OCI-LY3 (cell line): Measurements from ENCODE around the gene ZNF740.
A peak's percentile ranks its signal among the peaks of the same experiment; 100 is the strongest.

Source experiments
- H2AFZ ChIP-seq: fragments of 200-600, 300-600 bp; shearing (Covaris generic); 2 replicates; pipeline ENCODE4 v1.6.0; 2014; ENCODE audit warnings: antibody characterized with exemption, low read depth, low read length
- H3K27ac ChIP-seq: fragments of 200-600, 300-600 bp; sonication (generic); 2 replicates; pipeline ENCODE4 v1.5.1; 2014; ENCODE audit warnings: mild to moderate bottlenecking, low read length, moderate library complexity, mixed read lengths
- H3K27me3 ChIP-seq: fragments of 200-600, 300-600 bp; sonication (generic); 2 replicates; pipeline ENCODE4 v1.6.1; 2014; ENCODE audit warnings: low read depth, low read length, mixed read lengths
- H3K36me3 ChIP-seq: fragments of 200-600, 300-600 bp; sonication (generic); replicated peaks from 2 replicates; pipeline ENCODE3; 2014; ENCODE audit warnings: low read depth, low read length, mixed read lengths
- H3K4me1 ChIP-seq: fragments of 300-600, 200-600 bp; sonication (generic); 2 replicates; pipeline ENCODE4 v1.6.1; 2014; ENCODE audit warnings: low read length, mixed read lengths
- H3K4me2 ChIP-seq: fragments of 200-600, 300-600 bp; sonication (generic); 2 replicates; pipeline ENCODE4 v1.6.1; 2014; ENCODE audit warnings: low read length, mixed read lengths
- H3K4me3 ChIP-seq: fragments of 300-600, 200-600 bp; sonication (generic); 2 replicates; pipeline ENCODE4 v1.5.1; 2014; ENCODE audit warnings: antibody characterized with exemption, mild to moderate bottlenecking, low read length, moderate library complexity
- H3K79me2 ChIP-seq: fragments of 300-600, 200-600 bp; shearing (Covaris generic); 2 replicates; pipeline ENCODE4 v1.6.1; 2014; ENCODE audit warnings: mild to moderate bottlenecking, low read length, mixed read lengths
- H3K9ac ChIP-seq: fragments of 300-600, 200-600 bp; shearing (Covaris generic); 2 replicates; pipeline ENCODE4 v1.6.0; 2014; ENCODE audit warnings: mild to moderate bottlenecking, low read length, moderate library complexity
- H3K9me3 ChIP-seq: fragments of 200-600, 300-600 bp; shearing (Covaris generic); 2 replicates; pipeline ENCODE4 v1.6.1; 2014; ENCODE audit warnings: low read length, mixed read lengths; ENCODE audit not compliant: insufficient read depth
- H4K20me1 ChIP-seq: fragments of 200-600, 300-600 bp; sonication (generic); 2 replicates; pipeline ENCODE4 v1.6.1; 2016; ENCODE audit warnings: low read length, mixed read lengths; ENCODE audit not compliant: insufficient read depth
- EZH2phosphoT487 ChIP-seq: fragments of 200-600 bp; shearing (Covaris generic); IDR thresholded peaks from 2 replicates; pipeline ENCODE4 v1.6.1; 2018; ENCODE audit warnings: antibody characterized with exemption, mixed run types, low read depth
- TF ChIP-seq, protein P1 (sequence below): fragments of 200-600, 300-600 bp; sonication (generic); IDR thresholded peaks from 2 replicates; pipeline ENCODE4 v1.5.1; 2014; ENCODE audit warnings: antibody characterized with exemption, low read length, low read depth

Gene ZNF740

DNA sequence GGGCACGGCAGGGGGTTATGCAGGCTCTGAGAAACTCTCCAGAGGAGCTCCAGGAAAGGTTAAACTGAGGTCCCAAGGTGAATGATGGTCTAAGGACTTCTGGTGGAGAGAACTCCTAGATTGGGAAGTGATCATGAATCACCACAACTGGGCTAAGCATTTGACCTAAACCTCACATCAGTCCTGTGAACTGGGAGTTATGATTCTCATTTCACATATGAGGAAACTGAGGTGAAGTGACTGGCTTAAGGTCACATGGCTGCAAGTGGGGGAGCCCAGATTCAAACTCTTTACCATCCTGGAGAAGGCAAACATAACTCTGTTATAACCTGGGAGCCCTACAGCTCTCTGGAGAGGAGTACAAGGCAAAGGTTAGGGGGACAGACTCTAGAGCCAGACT is 47.3 kb downstream of the ZNF740 start:
- H3K27me3 ChIP-seq, result no peaks in the 10 kb centered on the region
- no peak overlapping the region for H2AFZ ChIP-seq
- no peaks in the 10 kb centered on the region for H3K9me3 ChIP-seq
- H3K4me1 ChIP-seq, result peaks cover 11% of the 10 kb centered on the region
- H3K4me3 ChIP-seq, result no peak overlapping the region
- H4K20me1 ChIP-seq, result no peaks in the 10 kb centered on the region
- no peaks in the 10 kb centered on the region for H3K79me2 ChIP-seq
- H3K27ac ChIP-seq, result no peak overlapping the region
- H3K4me2 ChIP-seq, result no peak overlapping the region
- H3K36me3 ChIP-seq, result no peaks in the 10 kb centered on the region
- no peak overlapping the region for H3K9ac ChIP-seq
- TF ChIP-seq, protein P1, sequence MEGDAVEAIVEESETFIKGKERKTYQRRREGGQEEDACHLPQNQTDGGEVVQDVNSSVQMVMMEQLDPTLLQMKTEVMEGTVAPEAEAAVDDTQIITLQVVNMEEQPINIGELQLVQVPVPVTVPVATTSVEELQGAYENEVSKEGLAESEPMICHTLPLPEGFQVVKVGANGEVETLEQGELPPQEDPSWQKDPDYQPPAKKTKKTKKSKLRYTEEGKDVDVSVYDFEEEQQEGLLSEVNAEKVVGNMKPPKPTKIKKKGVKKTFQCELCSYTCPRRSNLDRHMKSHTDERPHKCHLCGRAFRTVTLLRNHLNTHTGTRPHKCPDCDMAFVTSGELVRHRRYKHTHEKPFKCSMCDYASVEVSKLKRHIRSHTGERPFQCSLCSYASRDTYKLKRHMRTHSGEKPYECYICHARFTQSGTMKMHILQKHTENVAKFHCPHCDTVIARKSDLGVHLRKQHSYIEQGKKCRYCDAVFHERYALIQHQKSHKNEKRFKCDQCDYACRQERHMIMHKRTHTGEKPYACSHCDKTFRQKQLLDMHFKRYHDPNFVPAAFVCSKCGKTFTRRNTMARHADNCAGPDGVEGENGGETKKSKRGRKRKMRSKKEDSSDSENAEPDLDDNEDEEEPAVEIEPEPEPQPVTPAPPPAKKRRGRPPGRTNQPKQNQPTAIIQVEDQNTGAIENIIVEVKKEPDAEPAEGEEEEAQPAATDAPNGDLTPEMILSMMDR, result no peak
- TF ChIP-seq EZH2phosphoT487, result no peak

DNA sequence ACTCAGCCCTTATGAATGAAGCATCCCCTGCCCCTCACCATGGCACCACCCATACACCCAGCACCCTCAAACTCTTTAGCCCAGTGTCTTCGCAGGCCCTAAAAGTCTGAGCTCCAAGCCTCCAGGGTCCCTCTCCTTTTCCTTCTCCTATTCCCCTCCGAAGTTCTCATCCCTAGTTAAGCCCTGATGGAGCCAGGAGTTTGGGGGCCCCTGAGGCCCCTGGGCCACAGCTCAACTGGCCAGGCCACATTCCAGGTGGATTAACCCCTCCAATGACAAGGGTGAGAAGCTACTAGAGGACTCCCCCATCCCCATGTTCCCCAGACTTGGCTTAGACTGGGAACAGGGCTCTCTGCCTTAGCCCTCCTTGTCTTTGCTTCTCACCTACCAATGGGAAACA is 48.9 kb downstream of the ZNF740 start:
- peaks cover 17% of the 10 kb centered on the region for H3K4me1 ChIP-seq
- no peak overlapping the region for H3K9ac ChIP-seq

GRCh38 chr12:53230108-53230845 is 49.8 kb downstream of the ZNF740 start:
- H2AFZ ChIP-seq, result no peak overlapping the region
- peaks cover 17% of the 10 kb centered on the region for H3K4me1 ChIP-seq
- H3K4me3 ChIP-seq, result no peak overlapping the region
- H3K36me3 ChIP-seq, result no peaks in the 10 kb centered on the region
- TF ChIP-seq, protein P1, result no peak
- TF ChIP-seq EZH2phosphoT487, result no peak
- H3K4me2 ChIP-seq, result no peak overlapping the region
- no peak overlapping the region for H3K27ac ChIP-seq
- peaks cover 19% of the 10 kb centered on the region for H3K27me3 ChIP-seq
- no peaks in the 10 kb centered on the region for H3K9me3 ChIP-seq
- H3K9ac ChIP-seq, result no peak overlapping the region
- no peaks in the 10 kb centered on the region for H3K79me2 ChIP-seq
- no peaks in the 10 kb centered on the region for H4K20me1 ChIP-seq

More for the DNA sequence above, 48.9 kb downstream of the ZNF740 start:
- Histone ChIP-seq H2AFZ (no peak overlapping the region), H3K36me3 (no peaks in the 10 kb centered on the region), H3K79me2 (no peaks in the 10 kb centered on the region), H3K4me3 (no peak overlapping the region), H3K27ac (no peak overlapping the region), H3K27me3 (peaks cover 11% of the 10 kb centered on the region), H3K9me3 (no peaks in the 10 kb centered on the region), H4K20me1 (no peaks in the 10 kb centered on the region), H3K4me2 (no peak overlapping the region)
- TF ChIP-seq, protein P1, result no peak
- no peak for TF ChIP-seq EZH2phosphoT487

GRCh38 chr12:53231671-53231920 is 51.1 kb downstream of the ZNF740 start:
- Histone ChIP-seq H3K27ac (no peak overlapping the region), H3K9ac (peak overlapping the region; percentile 67), H3K4me1 (peaks cover 20% of the 10 kb centered on the region), H3K9me3 (no peaks in the 10 kb centered on the region), H4K20me1 (no peaks in the 10 kb centered on the region), H3K79me2 (no peaks in the 10 kb centered on the region), H3K4me2 (peak overlapping the region; percentile 79), H3K4me3 (peak overlapping the region; percentile 85), H3K36me3 (no peaks in the 10 kb centered on the region), H2AFZ (peak overlapping the region; percentile 59; the same call in 1 of the 2 replicates), H3K27me3 (peaks cover 27% of the 10 kb centered on the region)
- TF ChIP-seq, protein P1, result no peak
- TF ChIP-seq EZH2phosphoT487, result no peak
